H9 (cell line): ENCODE measurements around the gene DAZAP2. TPM values are rescaled to one million over a fixed set of nuclear protein-coding genes. Genes with fewer than 3 reads are reported as not detected.

Experiments used
- DNase-seq: peaks from one replicate; pipeline ENCODE4 v3.0.0-alpha.2; 2017
- H2AFZ ChIP-seq: one replicate; pipeline ENCODE4 v1.6.1; 2013; ENCODE audit warnings: mild to moderate bottlenecking, low read length, control low read depth, moderate library complexity
- H2AK5ac ChIP-seq: 2 replicates; pipeline ENCODE4 v1.6.1; 2013; ENCODE audit warnings: low read length, control low read depth, mixed read lengths; ENCODE audit not compliant: insufficient read length
- H2BK120ac ChIP-seq: one replicate; pipeline ENCODE4 v1.6.1; 2013; ENCODE audit warnings: low read depth, mild to moderate bottlenecking, low read length, control low read depth, inconsistent platforms; ENCODE audit not compliant: poor library complexity, severe bottlenecking
- H2BK12ac ChIP-seq: 2 replicates; pipeline ENCODE4 v1.6.1; 2013; ENCODE audit warnings: low read length, control low read depth, mixed read lengths, low read depth; ENCODE audit not compliant: insufficient read length
- H2BK15ac ChIP-seq: 2 replicates; pipeline ENCODE4 v1.6.1; 2013; ENCODE audit warnings: low read depth, low read length, control low read depth
- H2BK20ac ChIP-seq: one replicate; pipeline ENCODE4 v1.6.1; 2013; ENCODE audit warnings: low read depth, mild to moderate bottlenecking, low read length, control low read depth, inconsistent platforms; ENCODE audit not compliant: poor library complexity, severe bottlenecking
- H2BK5ac ChIP-seq: 2 replicates; pipeline ENCODE4 v1.6.1; 2013; ENCODE audit warnings: low read length, control low read depth, mixed read lengths; ENCODE audit not compliant: insufficient read length
- H3K14ac ChIP-seq: 2 replicates; pipeline ENCODE4 v1.6.1; 2013; ENCODE audit warnings: low read length, control low read depth; ENCODE audit not compliant: insufficient read depth
- H3K18ac ChIP-seq: 2 replicates; pipeline ENCODE4 v1.6.1; 2013; ENCODE audit warnings: low read depth, mild to moderate bottlenecking, mixed read lengths, low read length, control low read depth; ENCODE audit not compliant: insufficient read length
- H3K23ac ChIP-seq: 2 replicates; pipeline ENCODE4 v1.6.1; 2013; ENCODE audit warnings: low read length, control low read depth, mixed read lengths, low read depth; ENCODE audit not compliant: insufficient read length
- H3K23me2 ChIP-seq: 2 replicates; pipeline ENCODE4 v1.6.1; 2013; ENCODE audit warnings: low read depth, mild to moderate bottlenecking, mixed read lengths, low read length, control low read depth; ENCODE audit not compliant: insufficient read length, poor library complexity, severe bottlenecking
- H3K27ac ChIP-seq: 2 replicates; pipeline ENCODE4 v1.5.1; 2013; ENCODE audit warnings: low read length, control low read depth, mixed read lengths, low read depth; ENCODE audit not compliant: insufficient read length
- H3K27me3 ChIP-seq: 2 replicates; pipeline ENCODE4 v1.6.1; 2013; ENCODE audit warnings: low read length, control low read depth, inconsistent platforms; ENCODE audit not compliant: insufficient read depth
- H3K4ac ChIP-seq: 2 replicates; pipeline ENCODE4 v1.6.1; 2013; ENCODE audit warnings: low read depth, mild to moderate bottlenecking, control low read depth, inconsistent platforms, low read length, moderate library complexity
- H3K4me1 ChIP-seq: 2 replicates; pipeline ENCODE4 v1.6.1; 2013; ENCODE audit warnings: low read length, control low read depth, inconsistent platforms; ENCODE audit not compliant: insufficient read depth
- H3K4me2 ChIP-seq: 2 replicates; pipeline ENCODE4 v1.6.1; 2013; ENCODE audit warnings: low read length, control low read depth, mixed read lengths; ENCODE audit not compliant: insufficient read length, insufficient read depth
- H3K56ac ChIP-seq: 2 replicates; pipeline ENCODE4 v1.6.1; 2013; ENCODE audit warnings: low read depth, mild to moderate bottlenecking, mixed read lengths, low read length, control low read depth; ENCODE audit not compliant: insufficient read length
- H3K79me1 ChIP-seq: 2 replicates; pipeline ENCODE4 v1.6.1; 2013; ENCODE audit warnings: low read depth, mild to moderate bottlenecking, moderate library complexity, low read length, control low read depth, inconsistent platforms; ENCODE audit not compliant: insufficient read depth, poor library complexity, severe bottlenecking
- H3K79me2 ChIP-seq: 2 replicates; pipeline ENCODE4 v1.6.1; 2013; ENCODE audit warnings: low read length, control low read depth, inconsistent platforms; ENCODE audit not compliant: insufficient read depth
- H3K9ac ChIP-seq: 2 replicates; pipeline ENCODE4 v1.6.1; 2013; ENCODE audit warnings: low read length, control low read depth, mixed read lengths; ENCODE audit not compliant: insufficient read length; ENCODE audit errors: extremely low read depth
- H3K9me3 ChIP-seq: one replicate; pipeline ENCODE4 v1.6.1; 2013; ENCODE audit warnings: low read depth, low read length, inconsistent platforms; ENCODE audit not compliant: control insufficient read depth
- H3T11ph ChIP-seq: one replicate; pipeline ENCODE4 v1.6.1; 2013; ENCODE audit warnings: mild to moderate bottlenecking, low read length, control low read depth, inconsistent platforms
- H4K20me1 ChIP-seq: one replicate; pipeline ENCODE4 v1.6.1; 2013; ENCODE audit not compliant: control insufficient read depth, insufficient read length, insufficient read depth
- H4K5ac ChIP-seq: 2 replicates; pipeline ENCODE4 v1.6.1; 2013; ENCODE audit warnings: low read depth, mild to moderate bottlenecking, mixed read lengths, low read length, control low read depth; ENCODE audit not compliant: insufficient read length
- H4K8ac ChIP-seq: replicated peaks from 2 replicates; pipeline ENCODE4 v1.6.1; 2013; ENCODE audit warnings: low read length, control low read depth, mixed read lengths, low read depth; ENCODE audit not compliant: insufficient read length
- H4K91ac ChIP-seq: 2 replicates; pipeline ENCODE4 v1.6.1; 2013; ENCODE audit warnings: low read depth, mild to moderate bottlenecking, moderate library complexity, mixed read lengths, low read length, control low read depth; ENCODE audit not compliant: insufficient read length
- H3K27ac Mint-ChIP-seq, 3 experiments: 2 replicates in 2 of 3; 3 replicates in 1 of 3; pipeline ENCODE4 v1.8.0; 2020 to 2021; ENCODE audit warnings: mixed read lengths in 3 of 3, mild to moderate bottlenecking in 1 of 3, moderate library complexity in 1 of 3
- H3K27me3 Mint-ChIP-seq: 2 replicates; pipeline ENCODE4 v1.8.0; 2021; ENCODE audit warnings: low read depth, mild to moderate bottlenecking, moderate library complexity, mixed read lengths
- H3K36me3 Mint-ChIP-seq, 3 experiments: 2 replicates in 2 of 3; 3 replicates in 1 of 3; pipeline ENCODE4 v1.8.0; 2020 to 2021; ENCODE audit warnings: low read depth in 3 of 3, mixed read lengths in 3 of 3; ENCODE audit not compliant: insufficient read depth in 1 of 3
- H3K4me1 Mint-ChIP-seq, 2 experiments: 2 replicates each; pipeline ENCODE4 v1.8.0; 2020; ENCODE audit warnings: mixed read lengths in 2 of 2
- H3K4me3 Mint-ChIP-seq, 2 experiments: 2 replicates in 1 of 2; 3 replicates in 1 of 2; pipeline ENCODE4 v1.8.0; 2020 to 2021; ENCODE audit warnings: mild to moderate bottlenecking in 2 of 2, mixed read lengths in 2 of 2, moderate library complexity in 1 of 2
- H3K9me3 Mint-ChIP-seq, 2 experiments: 2 replicates in 1 of 2; 3 replicates in 1 of 2; pipeline ENCODE4 v1.8.0; 2020; ENCODE audit warnings: mild to moderate bottlenecking in 2 of 2, mixed read lengths in 2 of 2, moderate library complexity in 1 of 2
- CTCF ChIP-seq: fragments of 200-600 bp; sonication (generic); conservative IDR thresholded peaks from 3 replicates; pipeline ENCODE4 v1.8.0; 2021; ENCODE audit warnings: antibody characterized with exemption, mild to moderate bottlenecking
- WGBS: extraction: QIAGEN DNeasy Blood & Tissue Kit; methylation state at CpG from one replicate; pipeline ENCODE4 v1.1.7; 2013; ENCODE audit warnings: missing lambda C conversion rate, low lambda C conversion rate, mixed read lengths; ENCODE audit not compliant: insufficient read length; ENCODE audit errors: extremely low coverage; 5-methylcytosine and 5-hydroxymethylcytosine counted together
- total RNA-seq: library from RNA; stranded (reverse); gene quantifications from 2 replicates; pipeline ENCODE4 v1.2.1, GENCODE V29; 2021

DAZAP2 gene
- total RNA-seq, 1 experiment from 2014 or later, result 23.6 TPM

GRCh38 chr12:51189790-51190355, 48.8 kb upstream of the DAZAP2 start:
- Histone ChIP-seq H3K9me3 (no peaks in the 10 kb centered on the region), H3K23me2 (no peaks in the 10 kb centered on the region), H4K8ac (no peak overlapping the region), H2BK5ac (no peak overlapping the region), H2BK20ac (no peak overlapping the region), H4K5ac (no peak overlapping the region), H3K27me3 (no peaks in the 10 kb centered on the region), H2BK12ac (no peak overlapping the region), H3K4ac (no peak overlapping the region), H3K56ac (no peak overlapping the region), H2BK15ac (no peak overlapping the region), H3K27ac (no peak overlapping the region), H2AK5ac (no peak overlapping the region), H3K14ac (no peak overlapping the region), H4K20me1 (no peaks in the 10 kb centered on the region), H3K79me1 (no peaks in the 10 kb centered on the region), H3K18ac (no peak overlapping the region), H3K9ac (no peak overlapping the region), H3K4me2 (no peak overlapping the region), H2BK120ac (no peak overlapping the region), H3T11ph (no peak overlapping the region), H3K23ac (no peak overlapping the region), H2AFZ (no peak overlapping the region), H3K4me1 (no peaks in the 10 kb centered on the region), H4K91ac (no peak overlapping the region), H3K79me2 (no peaks in the 10 kb centered on the region)
- no peak overlapping the region for H3K27ac Mint-ChIP-seq
- H3K36me3 Mint-ChIP-seq, result peaks cover 0 to 10% (median 3%) of the 10 kb centered on the region in 3 experiments; a peak in 2 of 7 replicates
- DNase-seq, result no peak
- no peak for TF ChIP-seq CTCF
- H3K9me3 Mint-ChIP-seq, result no peaks in the 10 kb centered on the region
- peaks cover 7 to 13% of the 10 kb centered on the region in 2 experiments for H3K4me1 Mint-ChIP-seq
- no peak overlapping the region for H3K4me3 Mint-ChIP-seq
- peaks cover 4% of the 10 kb centered on the region for H3K27me3 Mint-ChIP-seq
- WGBS, result no CpG with 5 or more reads among the region's 14 CpGs
